Uterus (tissue), 2 donors: ENCODE results near the gene RDH14.

Source experiments
- POLR2A ChIP-seq, 2 donors: fragments of 450-650 bp; IDR thresholded peaks; one replicate each; pipeline ENCODE4 v1.6.1; 2016; ENCODE audit warnings: antibody characterized with exemption in 2 of 2, mild to moderate bottlenecking in 1 of 2, moderate library complexity in 1 of 2
- TF ChIP-seq, protein P1 (sequence below), 4 experiments: fragments of 200-600 bp in 2 of 4; fragments of 450-650 bp in 2 of 4; sonication (generic) in 2 of 4; IDR thresholded peaks; one replicate each; pipeline ENCODE4 v1.5.1; 2016 to 2019; ENCODE audit warnings: antibody characterized with exemption in 4 of 4, mild to moderate bottlenecking in 2 of 4, moderate library complexity in 1 of 4

- TF ChIP-seq, protein P1, sequence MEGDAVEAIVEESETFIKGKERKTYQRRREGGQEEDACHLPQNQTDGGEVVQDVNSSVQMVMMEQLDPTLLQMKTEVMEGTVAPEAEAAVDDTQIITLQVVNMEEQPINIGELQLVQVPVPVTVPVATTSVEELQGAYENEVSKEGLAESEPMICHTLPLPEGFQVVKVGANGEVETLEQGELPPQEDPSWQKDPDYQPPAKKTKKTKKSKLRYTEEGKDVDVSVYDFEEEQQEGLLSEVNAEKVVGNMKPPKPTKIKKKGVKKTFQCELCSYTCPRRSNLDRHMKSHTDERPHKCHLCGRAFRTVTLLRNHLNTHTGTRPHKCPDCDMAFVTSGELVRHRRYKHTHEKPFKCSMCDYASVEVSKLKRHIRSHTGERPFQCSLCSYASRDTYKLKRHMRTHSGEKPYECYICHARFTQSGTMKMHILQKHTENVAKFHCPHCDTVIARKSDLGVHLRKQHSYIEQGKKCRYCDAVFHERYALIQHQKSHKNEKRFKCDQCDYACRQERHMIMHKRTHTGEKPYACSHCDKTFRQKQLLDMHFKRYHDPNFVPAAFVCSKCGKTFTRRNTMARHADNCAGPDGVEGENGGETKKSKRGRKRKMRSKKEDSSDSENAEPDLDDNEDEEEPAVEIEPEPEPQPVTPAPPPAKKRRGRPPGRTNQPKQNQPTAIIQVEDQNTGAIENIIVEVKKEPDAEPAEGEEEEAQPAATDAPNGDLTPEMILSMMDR (IDR thresholded peaks at IDR 0.05): no peak
- TF ChIP-seq POLR2A (IDR thresholded peaks at IDR 0.05): no peak
Observed at GRCh38 chr2:18588049-18588448, 27.6 kb upstream of the RDH14 start.
